HEK293 (cell line): ENCODE measurements around the gene CASKIN1.

Source experiments
- CTCF ChIA-PET: fragments of 350-600 bp; formaldehyde crosslinking; extraction: SDS; loops from one replicate; lab custom pipeline; 2021; ENCODE audit warnings: antibody characterized with exemption; lab: Yijun Ruan, JAX
- POLR2A ChIA-PET: fragments of 300-600 bp; formaldehyde crosslinking; extraction: SDS; loops from one replicate; lab custom pipeline; 2020; ENCODE audit warnings: antibody characterized with exemption, inconsistent platforms; lab: Yijun Ruan, JAX
- H3K27ac ChIP-seq: fragments of 200-500 bp; sonication (Bioruptor generic); 2 replicates; pipeline ENCODE4 v1.5.1; 2014; ENCODE audit warnings: low read depth, low read length, control low read depth, inconsistent platforms; ENCODE audit errors: extremely low read depth
- H3K36me3 ChIP-seq, 2 experiments: fragments of 200-500 bp in 1 of 2; sonication (Bioruptor generic) in 1 of 2; 1 replicate in 1 of 2; 2 replicates in 1 of 2; pipeline ENCODE4 v1.5.1; 2014 to 2017; ENCODE audit warnings: inconsistent platforms in 2 of 2, low read length in 2 of 2; ENCODE audit not compliant: control insufficient read depth in 2 of 2, insufficient read depth in 1 of 2
- H3K4me1 ChIP-seq: fragments of 200-500 bp; sonication (Bioruptor generic); 2 replicates; pipeline ENCODE4 v1.5.1; 2014; ENCODE audit warnings: mild to moderate bottlenecking, low read length, inconsistent platforms; ENCODE audit not compliant: control insufficient read depth, insufficient read depth
- H3K4me3 ChIP-seq: 2 replicates; pipeline ENCODE4 v1.5.1; 2011; ENCODE audit warnings: low read depth, mild to moderate bottlenecking, control low read depth, low read length, moderate library complexity
- H3K9me3 ChIP-seq: fragments of 200-500 bp; sonication (Bioruptor generic); 2 replicates; pipeline ENCODE4 v1.5.1; 2014; ENCODE audit warnings: low read depth, low read length, inconsistent platforms; ENCODE audit not compliant: control insufficient read depth, insufficient read depth
- EGR2 ChIP-seq: fragments of 450-650 bp; formaldehyde crosslinking; IDR thresholded peaks from 2 replicates; pipeline ENCODE4 v1.5.1; 2016; ENCODE audit warnings: low read depth, missing biosample characterization, missing genetic modification characterization
- HOXA7 ChIP-seq: sonication (generic); formaldehyde crosslinking; IDR thresholded peaks from 2 replicates; pipeline ENCODE4 v1.8.1; 2022; ENCODE audit warnings: missing genetic modification reagents, borderline replicate concordance
- KLF1 ChIP-seq: fragments of 450-650 bp; formaldehyde crosslinking; IDR thresholded peaks from 2 replicates; pipeline ENCODE4 v1.5.1; 2016; ENCODE audit warnings: missing biosample characterization, missing genetic modification characterization
- OSR2 ChIP-seq: fragments of 450-650 bp; formaldehyde crosslinking; IDR thresholded peaks from 2 replicates; pipeline ENCODE4 v1.5.1; 2016; ENCODE audit warnings: missing biosample characterization, missing genetic modification characterization
- SCRT2 ChIP-seq: fragments of 450-650 bp; formaldehyde crosslinking; IDR thresholded peaks from 2 replicates; pipeline ENCODE4 v1.5.1; 2016; ENCODE audit warnings: missing biosample characterization, missing genetic modification characterization
- ZBTB1 ChIP-seq: fragments of 450-650 bp; formaldehyde crosslinking; IDR thresholded peaks from 2 replicates; pipeline ENCODE4 v1.5.1; 2016; ENCODE audit warnings: missing biosample characterization, missing genetic modification characterization
- ZNF311 ChIP-seq: fragments of 450-650 bp; formaldehyde crosslinking; IDR thresholded peaks from 2 replicates; pipeline ENCODE4 v1.5.1; 2017; ENCODE audit warnings: missing biosample characterization, missing genetic modification characterization, borderline replicate concordance
- ZNF335 ChIP-seq: fragments of 450-650 bp; formaldehyde crosslinking; conservative IDR thresholded peaks from 2 replicates; pipeline ENCODE4 v1.5.1; 2016; ENCODE audit warnings: missing biosample characterization, missing genetic modification characterization
- ZNF391 ChIP-seq: fragments of 450-650 bp; formaldehyde crosslinking; IDR thresholded peaks from 2 replicates; pipeline ENCODE4 v1.5.1; 2016; ENCODE audit warnings: low read depth, missing biosample characterization, missing genetic modification characterization, borderline replicate concordance
- ZNF394 ChIP-seq: fragments of 450-650 bp; formaldehyde crosslinking; IDR thresholded peaks from 2 replicates; pipeline ENCODE4 v1.5.1; 2016; ENCODE audit warnings: missing biosample characterization, missing genetic modification characterization, mild to moderate bottlenecking, moderate library complexity, borderline replicate concordance
- ZNF404 ChIP-seq: fragments of 450-650 bp; formaldehyde crosslinking; IDR thresholded peaks from 2 replicates; pipeline ENCODE4 v1.5.1; 2017; ENCODE audit warnings: missing biosample characterization, missing genetic modification characterization
- ZNF623 ChIP-seq: fragments of 450-650 bp; formaldehyde crosslinking; IDR thresholded peaks from 2 replicates; pipeline ENCODE4 v1.5.1; 2016; ENCODE audit warnings: missing biosample characterization, missing genetic modification characterization
- ZNF654 ChIP-seq: fragments of 450-650 bp; formaldehyde crosslinking; IDR thresholded peaks from 2 replicates; pipeline ENCODE4 v1.5.1; 2016; ENCODE audit warnings: low read depth, missing biosample characterization, missing genetic modification characterization
- ZNF768 ChIP-seq: fragments of 450-650 bp; formaldehyde crosslinking; IDR thresholded peaks from 2 replicates; pipeline ENCODE4 v1.5.1; 2018; ENCODE audit warnings: missing biosample characterization, mild to moderate bottlenecking, missing genetic modification characterization
- TF ChIP-seq, protein P1 (sequence below): fragments of 450-650 bp; formaldehyde crosslinking; IDR thresholded peaks from 2 replicates; pipeline ENCODE4 v1.5.0; 2017; ENCODE audit warnings: missing biosample characterization, missing genetic modification characterization, borderline replicate concordance
- TF ChIP-seq, protein P2 (sequence below): fragments of 450-650 bp; formaldehyde crosslinking; IDR thresholded peaks from 2 replicates; pipeline ENCODE4 v1.5.1; 2016; ENCODE audit warnings: missing biosample characterization, missing genetic modification characterization
- TF ChIP-seq, protein P3 (sequence below): fragments of 450-650 bp; formaldehyde crosslinking; IDR thresholded peaks from 2 replicates; pipeline ENCODE4 v1.5.1; 2016; ENCODE audit warnings: missing biosample characterization, missing genetic modification characterization
- TF ChIP-seq, protein P4 (sequence below): fragments of 450-650 bp; formaldehyde crosslinking; IDR thresholded peaks from 2 replicates; pipeline ENCODE4 v1.5.1; 2016; ENCODE audit warnings: missing biosample characterization, missing genetic modification characterization, borderline replicate concordance
- TF ChIP-seq, protein P5 (sequence below): fragments of 450-650 bp; formaldehyde crosslinking; IDR thresholded peaks from 2 replicates; pipeline ENCODE4 v1.5.1; 2016; ENCODE audit warnings: missing biosample characterization, missing genetic modification characterization

CASKIN1 gene

DNA sequence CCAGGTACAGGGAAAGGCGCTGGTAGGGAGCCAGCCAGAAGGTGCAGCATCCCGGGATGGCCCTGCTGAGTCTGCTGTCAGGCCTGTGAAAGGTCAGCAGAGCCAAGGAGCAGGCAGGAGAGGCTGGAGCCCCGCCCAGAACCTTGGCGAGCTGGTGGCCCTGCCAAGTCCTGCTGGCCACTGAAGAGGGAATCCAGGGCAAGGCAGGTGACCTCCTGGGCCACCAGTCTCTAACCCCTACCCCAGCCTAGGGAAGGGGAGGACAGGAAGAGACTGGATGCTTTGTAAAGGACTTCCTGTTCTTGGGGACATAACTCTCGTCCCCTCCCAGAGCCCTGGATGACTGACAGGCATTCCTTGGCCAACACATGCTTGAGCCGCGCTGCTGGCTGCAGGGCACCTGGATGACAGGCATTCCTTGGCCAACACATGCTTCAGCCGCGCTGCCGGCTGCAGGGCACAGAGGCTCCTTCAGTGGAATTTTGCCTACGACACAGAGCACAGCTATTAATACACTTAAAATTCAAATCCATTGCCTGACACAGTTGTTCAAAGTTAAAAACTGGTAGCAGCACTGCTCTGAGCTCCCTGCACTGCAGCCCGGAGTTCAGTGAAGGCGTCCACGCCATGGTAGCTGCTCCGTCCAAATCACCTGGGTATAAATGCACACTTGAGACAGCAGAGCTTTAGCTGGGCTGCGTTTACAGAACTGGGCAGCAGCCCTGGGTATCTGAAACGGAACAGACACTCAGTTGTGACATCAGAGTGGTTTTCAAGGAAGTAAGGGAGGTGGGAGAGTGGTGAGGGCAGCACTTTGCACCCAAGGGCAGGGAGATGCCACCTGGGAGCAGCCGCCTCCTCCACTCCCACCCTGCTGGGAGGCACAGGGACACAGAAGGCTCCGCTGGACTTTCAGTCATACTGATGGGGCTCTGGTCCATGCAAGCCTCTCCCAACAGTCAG is 16.2 kb upstream of the CASKIN1 start (continued):
- TF ChIP-seq ZNF654 (tag by site-specific recombination) (no peak), ZNF404 (tag by site-specific recombination) (no peak), ZNF768 (tag by site-specific recombination) (0 out of 2 replicates have a peak, but pooled peaks have one; percentile 27), OSR2 (no peak), ZNF335 (tag by site-specific recombination) (peak; percentile 78), HOXA7 (CRISPR knock-in tag) (no peak), ZNF311 (tag by site-specific recombination) (no peak)
- TF ChIP-seq, protein P1, sequence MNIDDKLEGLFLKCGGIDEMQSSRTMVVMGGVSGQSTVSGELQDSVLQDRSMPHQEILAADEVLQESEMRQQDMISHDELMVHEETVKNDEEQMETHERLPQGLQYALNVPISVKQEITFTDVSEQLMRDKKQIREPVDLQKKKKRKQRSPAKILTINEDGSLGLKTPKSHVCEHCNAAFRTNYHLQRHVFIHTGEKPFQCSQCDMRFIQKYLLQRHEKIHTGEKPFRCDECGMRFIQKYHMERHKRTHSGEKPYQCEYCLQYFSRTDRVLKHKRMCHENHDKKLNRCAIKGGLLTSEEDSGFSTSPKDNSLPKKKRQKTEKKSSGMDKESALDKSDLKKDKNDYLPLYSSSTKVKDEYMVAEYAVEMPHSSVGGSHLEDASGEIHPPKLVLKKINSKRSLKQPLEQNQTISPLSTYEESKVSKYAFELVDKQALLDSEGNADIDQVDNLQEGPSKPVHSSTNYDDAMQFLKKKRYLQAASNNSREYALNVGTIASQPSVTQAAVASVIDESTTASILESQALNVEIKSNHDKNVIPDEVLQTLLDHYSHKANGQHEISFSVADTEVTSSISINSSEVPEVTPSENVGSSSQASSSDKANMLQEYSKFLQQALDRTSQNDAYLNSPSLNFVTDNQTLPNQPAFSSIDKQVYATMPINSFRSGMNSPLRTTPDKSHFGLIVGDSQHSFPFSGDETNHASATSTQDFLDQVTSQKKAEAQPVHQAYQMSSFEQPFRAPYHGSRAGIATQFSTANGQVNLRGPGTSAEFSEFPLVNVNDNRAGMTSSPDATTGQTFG (tag by site-specific recombination) = no peak
- TF ChIP-seq, protein P2, sequence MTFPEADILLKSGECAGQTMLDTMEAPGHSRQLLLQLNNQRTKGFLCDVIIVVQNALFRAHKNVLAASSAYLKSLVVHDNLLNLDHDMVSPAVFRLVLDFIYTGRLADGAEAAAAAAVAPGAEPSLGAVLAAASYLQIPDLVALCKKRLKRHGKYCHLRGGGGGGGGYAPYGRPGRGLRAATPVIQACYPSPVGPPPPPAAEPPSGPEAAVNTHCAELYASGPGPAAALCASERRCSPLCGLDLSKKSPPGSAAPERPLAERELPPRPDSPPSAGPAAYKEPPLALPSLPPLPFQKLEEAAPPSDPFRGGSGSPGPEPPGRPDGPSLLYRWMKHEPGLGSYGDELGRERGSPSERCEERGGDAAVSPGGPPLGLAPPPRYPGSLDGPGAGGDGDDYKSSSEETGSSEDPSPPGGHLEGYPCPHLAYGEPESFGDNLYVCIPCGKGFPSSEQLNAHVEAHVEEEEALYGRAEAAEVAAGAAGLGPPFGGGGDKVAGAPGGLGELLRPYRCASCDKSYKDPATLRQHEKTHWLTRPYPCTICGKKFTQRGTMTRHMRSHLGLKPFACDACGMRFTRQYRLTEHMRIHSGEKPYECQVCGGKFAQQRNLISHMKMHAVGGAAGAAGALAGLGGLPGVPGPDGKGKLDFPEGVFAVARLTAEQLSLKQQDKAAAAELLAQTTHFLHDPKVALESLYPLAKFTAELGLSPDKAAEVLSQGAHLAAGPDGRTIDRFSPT (tag by site-specific recombination) = 0 out of 2 replicates have a peak, but pooled peaks have one; percentile 24
- TF ChIP-seq, protein P3, sequence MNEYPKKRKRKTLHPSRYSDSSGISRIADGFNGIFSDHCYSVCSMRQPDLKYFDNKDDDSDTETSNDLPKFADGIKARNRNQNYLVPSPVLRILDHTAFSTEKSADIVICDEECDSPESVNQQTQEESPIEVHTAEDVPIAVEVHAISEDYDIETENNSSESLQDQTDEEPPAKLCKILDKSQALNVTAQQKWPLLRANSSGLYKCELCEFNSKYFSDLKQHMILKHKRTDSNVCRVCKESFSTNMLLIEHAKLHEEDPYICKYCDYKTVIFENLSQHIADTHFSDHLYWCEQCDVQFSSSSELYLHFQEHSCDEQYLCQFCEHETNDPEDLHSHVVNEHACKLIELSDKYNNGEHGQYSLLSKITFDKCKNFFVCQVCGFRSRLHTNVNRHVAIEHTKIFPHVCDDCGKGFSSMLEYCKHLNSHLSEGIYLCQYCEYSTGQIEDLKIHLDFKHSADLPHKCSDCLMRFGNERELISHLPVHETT (tag by site-specific recombination) = no peak
- TF ChIP-seq, protein P4, sequence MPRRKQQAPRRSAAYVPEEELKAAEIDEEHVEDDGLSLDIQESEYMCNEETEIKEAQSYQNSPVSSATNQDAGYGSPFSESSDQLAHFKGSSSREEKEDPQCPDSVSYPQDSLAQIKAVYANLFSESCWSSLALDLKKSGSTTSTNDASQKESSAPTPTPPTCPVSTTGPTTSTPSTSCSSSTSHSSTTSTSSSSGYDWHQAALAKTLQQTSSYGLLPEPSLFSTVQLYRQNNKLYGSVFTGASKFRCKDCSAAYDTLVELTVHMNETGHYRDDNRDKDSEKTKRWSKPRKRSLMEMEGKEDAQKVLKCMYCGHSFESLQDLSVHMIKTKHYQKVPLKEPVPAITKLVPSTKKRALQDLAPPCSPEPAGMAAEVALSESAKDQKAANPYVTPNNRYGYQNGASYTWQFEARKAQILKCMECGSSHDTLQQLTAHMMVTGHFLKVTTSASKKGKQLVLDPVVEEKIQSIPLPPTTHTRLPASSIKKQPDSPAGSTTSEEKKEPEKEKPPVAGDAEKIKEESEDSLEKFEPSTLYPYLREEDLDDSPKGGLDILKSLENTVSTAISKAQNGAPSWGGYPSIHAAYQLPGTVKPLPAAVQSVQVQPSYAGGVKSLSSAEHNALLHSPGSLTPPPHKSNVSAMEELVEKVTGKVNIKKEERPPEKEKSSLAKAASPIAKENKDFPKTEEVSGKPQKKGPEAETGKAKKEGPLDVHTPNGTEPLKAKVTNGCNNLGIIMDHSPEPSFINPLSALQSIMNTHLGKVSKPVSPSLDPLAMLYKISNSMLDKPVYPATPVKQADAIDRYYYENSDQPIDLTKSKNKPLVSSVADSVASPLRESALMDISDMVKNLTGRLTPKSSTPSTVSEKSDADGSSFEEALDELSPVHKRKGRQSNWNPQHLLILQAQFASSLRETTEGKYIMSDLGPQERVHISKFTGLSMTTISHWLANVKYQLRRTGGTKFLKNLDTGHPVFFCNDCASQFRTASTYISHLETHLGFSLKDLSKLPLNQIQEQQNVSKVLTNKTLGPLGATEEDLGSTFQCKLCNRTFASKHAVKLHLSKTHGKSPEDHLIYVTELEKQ (tag by site-specific recombination) = no peak

DNA sequence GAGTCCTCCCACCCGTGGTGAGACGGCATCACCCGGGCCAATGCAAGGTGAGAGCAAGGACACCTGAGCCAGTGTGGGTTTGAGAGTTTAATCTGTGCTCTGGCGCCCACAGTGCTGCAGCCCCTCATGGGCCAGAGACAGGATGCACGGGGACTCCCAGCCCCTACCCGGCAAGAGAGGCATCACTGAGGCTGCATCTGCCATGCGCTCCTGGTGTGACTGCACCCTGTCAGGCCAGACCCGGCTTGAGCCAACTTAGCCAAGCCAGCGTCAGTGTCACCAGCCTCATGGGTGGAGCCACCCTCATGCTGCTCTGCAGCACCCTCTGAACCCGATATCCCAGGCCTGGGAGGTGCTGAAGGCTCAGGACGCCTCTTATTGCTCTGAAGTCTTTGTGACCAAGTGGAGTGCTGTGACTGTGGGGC is 15.5 kb upstream of the CASKIN1 start:
- POLR2A ChIA-PET = interaction anchor here (0.8 to 1.8 kb wide), 6 partner anchors 10 to 57 kb away, joined by 3 to 8 read pairs (median 4); partner anchors contain the start of genes DNASE1L2, ECI1 and TRAF7
- CTCF ChIA-PET = no interaction called here
- TF ChIP-seq ZBTB1 (tag by site-specific recombination) (no peak), ZNF623 (tag by site-specific recombination) (no peak), OSR2 (no peak), EGR2 (tag by site-specific recombination) (no peak), SCRT2 (no peak), KLF1 (tag by site-specific recombination) (0 out of 2 replicates have a peak, but pooled peaks have one; percentile 30), ZNF394 (peak; percentile 14; the same call in 1 of the 2 replicates), ZNF391 (no peak)
- TF ChIP-seq, protein P5, sequence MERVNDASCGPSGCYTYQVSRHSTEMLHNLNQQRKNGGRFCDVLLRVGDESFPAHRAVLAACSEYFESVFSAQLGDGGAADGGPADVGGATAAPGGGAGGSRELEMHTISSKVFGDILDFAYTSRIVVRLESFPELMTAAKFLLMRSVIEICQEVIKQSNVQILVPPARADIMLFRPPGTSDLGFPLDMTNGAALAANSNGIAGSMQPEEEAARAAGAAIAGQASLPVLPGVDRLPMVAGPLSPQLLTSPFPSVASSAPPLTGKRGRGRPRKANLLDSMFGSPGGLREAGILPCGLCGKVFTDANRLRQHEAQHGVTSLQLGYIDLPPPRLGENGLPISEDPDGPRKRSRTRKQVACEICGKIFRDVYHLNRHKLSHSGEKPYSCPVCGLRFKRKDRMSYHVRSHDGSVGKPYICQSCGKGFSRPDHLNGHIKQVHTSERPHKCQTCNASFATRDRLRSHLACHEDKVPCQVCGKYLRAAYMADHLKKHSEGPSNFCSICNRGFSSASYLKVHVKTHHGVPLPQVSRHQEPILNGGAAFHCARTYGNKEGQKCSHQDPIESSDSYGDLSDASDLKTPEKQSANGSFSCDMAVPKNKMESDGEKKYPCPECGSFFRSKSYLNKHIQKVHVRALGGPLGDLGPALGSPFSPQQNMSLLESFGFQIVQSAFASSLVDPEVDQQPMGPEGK (tag by site-specific recombination) = peak; percentile 46; the same call in 1 of the 2 replicates

More for the DNA sequence above, 15.5 kb upstream of the CASKIN1 start:
- Histone ChIP-seq H3K4me3 (no peak overlapping the region), H3K4me1 (0 out of 2 replicates have a peak, but pooled peaks cover 2% of the 10 kb centered on the region), H3K36me3 (peaks cover 0 to 52% of the 10 kb centered on the region in 2 experiments; a peak in 1 of 3 replicates), H3K27ac (no peak overlapping the region), H3K9me3 (no peaks in the 10 kb centered on the region)
